ENCODE data around the gene CDK5RAP1.
"Not testable (repeated sequence)": the region's sequence is repeated elsewhere in the genome, so short reads cannot be mapped to it uniquely, and the experiment has no call there.

Gene CDK5RAP1

GRCh38 chr20:33401921-33402369, 626 bp upstream of the CDK5RAP1 start:
- Histone ChIP-seq H3K4me3 (ENCODE audit: low read length) (peak overlapping the region; percentile 91), H3K27ac (ENCODE audit: low read depth, low read length) (no peak overlapping the region), H3K36me3 (ENCODE audit: insufficient read depth, low read length) (peaks cover 5% of the 10 kb centered on the region; the same call in 1 of the 2 replicates), H3K4me1 (ENCODE audit: insufficient read depth, low read length) (peaks cover 9% of the 10 kb centered on the region; the same call in 1 of the 2 replicates), H3K27me3 (ENCODE audit: insufficient read depth, low read length) (no peaks in the 10 kb centered on the region), H3K9me3 (ENCODE audit: insufficient read depth, low read depth, low read length) (no peaks in the 10 kb centered on the region), H3K9ac (ENCODE audit: low read depth, low read length) (peak overlapping the region; percentile 80)
- WGBS: 57% methylated on average over 8 of the region's 8 CpGs

GRCh38 chr20:33400812-33401183, 521 bp downstream of the CDK5RAP1 start:
- Histone ChIP-seq H3K4me1 (ENCODE audit: insufficient read depth, low read length) (peaks cover 9% of the 10 kb centered on the region; the same call in 1 of the 2 replicates), H3K27ac (ENCODE audit: low read depth, low read length) (no peak overlapping the region), H3K4me3 (ENCODE audit: low read length) (peak overlapping the region; percentile 91), H3K36me3 (ENCODE audit: insufficient read depth, low read length) (peaks cover 16% of the 10 kb centered on the region), H3K9ac (ENCODE audit: low read depth, low read length) (peak overlapping the region; percentile 80), H3K9me3 (ENCODE audit: insufficient read depth, low read depth, low read length) (no peaks in the 10 kb centered on the region), H3K27me3 (ENCODE audit: insufficient read depth, low read length) (no peaks in the 10 kb centered on the region)
- WGBS: under 1% methylated on average over 8 of the region's 8 CpGs

GRCh38 chr20:33399924-33400323, 1.4 kb downstream of the CDK5RAP1 start:
- peak overlapping the region; percentile 91 for H3K4me3 ChIP-seq (ENCODE audit: low read length)
- WGBS: 74% methylated on average over 6 of the region's 6 CpGs
- H3K9me3 ChIP-seq (ENCODE audit: insufficient read depth, low read depth, low read length): no peaks in the 10 kb centered on the region
- no peak overlapping the region for H3K27ac ChIP-seq (ENCODE audit: low read depth, low read length)
- no peaks in the 10 kb centered on the region for H3K27me3 ChIP-seq (ENCODE audit: insufficient read depth, low read length)
- peaks cover 20% of the 10 kb centered on the region for H3K36me3 ChIP-seq (ENCODE audit: insufficient read depth, low read length)
- H3K9ac ChIP-seq (ENCODE audit: low read depth, low read length): no peak overlapping the region
- peaks cover 9% of the 10 kb centered on the region; the same call in 1 of the 2 replicates for H3K4me1 ChIP-seq (ENCODE audit: insufficient read depth, low read length)

GRCh38 chr20:33394718-33395117, 6.6 kb downstream of the CDK5RAP1 start:
- H3K9ac ChIP-seq (ENCODE audit: low read depth, low read length): no peak overlapping the region
- H3K4me1 ChIP-seq (ENCODE audit: insufficient read depth, low read length): no peaks in the 10 kb centered on the region
- 0 out of 2 replicates have a peak, but pooled peaks cover 5% of the 10 kb centered on the region for H3K9me3 ChIP-seq (ENCODE audit: insufficient read depth, low read depth, low read length)
- 95% methylated on average over 4 of the region's 4 CpGs for WGBS
- no peak overlapping the region for H3K27ac ChIP-seq (ENCODE audit: low read depth, low read length)
- H3K4me3 ChIP-seq (ENCODE audit: low read length): no peak overlapping the region
- H3K36me3 ChIP-seq (ENCODE audit: insufficient read depth, low read length): peaks cover 65% of the 10 kb centered on the region
- H3K27me3 ChIP-seq (ENCODE audit: insufficient read depth, low read length): no peaks in the 10 kb centered on the region

GRCh38 chr20:33393609-33394008, 7.7 kb downstream of the CDK5RAP1 start:
- no peak overlapping the region for H3K27ac ChIP-seq (ENCODE audit: low read depth, low read length)
- no peaks in the 10 kb centered on the region for H3K27me3 ChIP-seq (ENCODE audit: insufficient read depth, low read length)
- peaks cover 69% of the 10 kb centered on the region for H3K36me3 ChIP-seq (ENCODE audit: insufficient read depth, low read length)
- H3K4me1 ChIP-seq (ENCODE audit: insufficient read depth, low read length): no peaks in the 10 kb centered on the region
- H3K4me3 ChIP-seq (ENCODE audit: low read length): no peak overlapping the region
- 0 out of 2 replicates have a peak, but pooled peaks cover 5% of the 10 kb centered on the region for H3K9me3 ChIP-seq (ENCODE audit: insufficient read depth, low read depth, low read length)
- H3K9ac ChIP-seq (ENCODE audit: low read depth, low read length): no peak overlapping the region
- WGBS: 92% methylated on average over 4 of the region's 4 CpGs

GRCh38 chr20:33391722-33392415, 9.4 kb downstream of the CDK5RAP1 start:
- no peak overlapping the region for H3K4me3 ChIP-seq (ENCODE audit: low read length)
- H3K4me1 ChIP-seq (ENCODE audit: insufficient read depth, low read length): no peaks in the 10 kb centered on the region
- no peak overlapping the region for H3K27ac ChIP-seq (ENCODE audit: low read depth, low read length)
- H3K9me3 ChIP-seq (ENCODE audit: insufficient read depth, low read depth, low read length): 0 out of 2 replicates have a peak, but pooled peaks cover 5% of the 10 kb centered on the region
- peaks cover 80% of the 10 kb centered on the region for H3K36me3 ChIP-seq (ENCODE audit: insufficient read depth, low read length)
- H3K9ac ChIP-seq (ENCODE audit: low read depth, low read length): no peak overlapping the region
- no peaks in the 10 kb centered on the region for H3K27me3 ChIP-seq (ENCODE audit: insufficient read depth, low read length)
- WGBS: 93% methylated on average over 8 of the region's 9 CpGs

- peaks cover 81% of the 10 kb centered on the region for H3K36me3 ChIP-seq (ENCODE audit: insufficient read depth, low read length)
- 97% methylated on average over 36 of the region's 36 CpGs for WGBS
These were observed 12.0 kb downstream of the CDK5RAP1 start for GRCh38 chr20:33389326-33389725.

GRCh38 chr20:33388268-33388667, 13.1 kb downstream of the CDK5RAP1 start:
- 96% methylated on average over 2 of the region's 3 CpGs for WGBS
- no peaks in the 10 kb centered on the region for H3K4me1 ChIP-seq (ENCODE audit: insufficient read depth, low read length)
- no peak overlapping the region for H3K9ac ChIP-seq (ENCODE audit: low read depth, low read length)
- peaks cover 82% of the 10 kb centered on the region for H3K36me3 ChIP-seq (ENCODE audit: insufficient read depth, low read length)
- H3K4me3 ChIP-seq (ENCODE audit: low read length): no peak overlapping the region
- no peak overlapping the region for H3K27ac ChIP-seq (ENCODE audit: low read depth, low read length)
- 0 out of 2 replicates have a peak, but pooled peaks cover 5% of the 10 kb centered on the region for H3K9me3 ChIP-seq (ENCODE audit: insufficient read depth, low read depth, low read length)
- no peaks in the 10 kb centered on the region for H3K27me3 ChIP-seq (ENCODE audit: insufficient read depth, low read length)

More at GRCh38 chr20:33389326-33389725, 12.0 kb downstream of the CDK5RAP1 start:
- H3K4me3 ChIP-seq (ENCODE audit: low read length); H3K9me3 ChIP-seq (ENCODE audit: insufficient read depth, low read depth, low read length); H3K4me1 ChIP-seq (ENCODE audit: insufficient read depth, low read length); H3K9ac ChIP-seq (ENCODE audit: low read depth, low read length); H3K27me3 ChIP-seq (ENCODE audit: insufficient read depth, low read length); H3K27ac ChIP-seq (ENCODE audit: low read depth, low read length): not testable (repeated sequence)

GRCh38 chr20:33387177-33387576, 14.1 kb downstream of the CDK5RAP1 start:
- Histone ChIP-seq H3K27me3 (ENCODE audit: insufficient read depth, low read length) (no peaks in the 10 kb centered on the region), H3K9me3 (ENCODE audit: insufficient read depth, low read depth, low read length) (0 out of 2 replicates have a peak, but pooled peaks cover 5% of the 10 kb centered on the region), H3K36me3 (ENCODE audit: insufficient read depth, low read length) (peaks cover 78% of the 10 kb centered on the region), H3K4me3 (ENCODE audit: low read length) (no peak overlapping the region), H3K27ac (ENCODE audit: low read depth, low read length) (no peak overlapping the region), H3K9ac (ENCODE audit: low read depth, low read length) (no peak overlapping the region), H3K4me1 (ENCODE audit: insufficient read depth, low read length) (no peaks in the 10 kb centered on the region)
- 96% methylated on average over 7 of the region's 7 CpGs for WGBS

GRCh38 chr20:33386673-33387072, 14.6 kb downstream of the CDK5RAP1 start:
- Histone ChIP-seq H3K36me3 (ENCODE audit: insufficient read depth, low read length) (peaks cover 78% of the 10 kb centered on the region), H3K27ac (ENCODE audit: low read depth, low read length) (no peak overlapping the region)
- 100% methylated on average over 1 of the region's 1 CpG for WGBS

GRCh38 chr20:33377366-33377765, 24.0 kb downstream of the CDK5RAP1 start:
- H3K9me3 ChIP-seq (ENCODE audit: insufficient read depth, low read depth, low read length): no peaks in the 10 kb centered on the region
- no peaks in the 10 kb centered on the region for H3K4me1 ChIP-seq (ENCODE audit: insufficient read depth, low read length)
- no peaks in the 10 kb centered on the region for H3K27me3 ChIP-seq (ENCODE audit: insufficient read depth, low read length)
- no peak overlapping the region for H3K27ac ChIP-seq (ENCODE audit: low read depth, low read length)
- no peak overlapping the region for H3K4me3 ChIP-seq (ENCODE audit: low read length)
- H3K9ac ChIP-seq (ENCODE audit: low read depth, low read length): no peak overlapping the region
- WGBS: 100% methylated on average over 1 of the region's 2 CpGs
- H3K36me3 ChIP-seq (ENCODE audit: insufficient read depth, low read length): peaks cover 79% of the 10 kb centered on the region

More at GRCh38 chr20:33386673-33387072, 14.6 kb downstream of the CDK5RAP1 start:
- Histone ChIP-seq H3K9ac (ENCODE audit: low read depth, low read length) (no peak overlapping the region), H3K27me3 (ENCODE audit: insufficient read depth, low read length) (no peaks in the 10 kb centered on the region), H3K4me3 (ENCODE audit: low read length) (no peak overlapping the region), H3K9me3 (ENCODE audit: insufficient read depth, low read depth, low read length) (0 out of 2 replicates have a peak, but pooled peaks cover 5% of the 10 kb centered on the region), H3K4me1 (ENCODE audit: insufficient read depth, low read length) (no peaks in the 10 kb centered on the region)
